Stimulated activated CD8-positive, alpha-beta memory T cell treated with anti-CD3 and anti-CD28 coated beads, Interleukin-15, amount 100 ng/mL, for 1 hour (primary cell): ENCODE data around the gene COX6B1.
A peak's percentile ranks its signal among the peaks of the same experiment; 100 is the strongest.
"Not testable (repeated sequence)": the region's sequence is repeated elsewhere in the genome, so short reads cannot be mapped to it uniquely, and the experiment has no call there.

Experiments
- DNase-seq: peaks from one replicate; pipeline ENCODE4 v3.0.0-alpha.2; 2020; ENCODE audit warnings: low read depth

COX6B1 gene, protein sequence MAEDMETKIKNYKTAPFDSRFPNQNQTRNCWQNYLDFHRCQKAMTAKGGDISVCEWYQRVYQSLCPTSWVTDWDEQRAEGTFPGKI

DNA sequence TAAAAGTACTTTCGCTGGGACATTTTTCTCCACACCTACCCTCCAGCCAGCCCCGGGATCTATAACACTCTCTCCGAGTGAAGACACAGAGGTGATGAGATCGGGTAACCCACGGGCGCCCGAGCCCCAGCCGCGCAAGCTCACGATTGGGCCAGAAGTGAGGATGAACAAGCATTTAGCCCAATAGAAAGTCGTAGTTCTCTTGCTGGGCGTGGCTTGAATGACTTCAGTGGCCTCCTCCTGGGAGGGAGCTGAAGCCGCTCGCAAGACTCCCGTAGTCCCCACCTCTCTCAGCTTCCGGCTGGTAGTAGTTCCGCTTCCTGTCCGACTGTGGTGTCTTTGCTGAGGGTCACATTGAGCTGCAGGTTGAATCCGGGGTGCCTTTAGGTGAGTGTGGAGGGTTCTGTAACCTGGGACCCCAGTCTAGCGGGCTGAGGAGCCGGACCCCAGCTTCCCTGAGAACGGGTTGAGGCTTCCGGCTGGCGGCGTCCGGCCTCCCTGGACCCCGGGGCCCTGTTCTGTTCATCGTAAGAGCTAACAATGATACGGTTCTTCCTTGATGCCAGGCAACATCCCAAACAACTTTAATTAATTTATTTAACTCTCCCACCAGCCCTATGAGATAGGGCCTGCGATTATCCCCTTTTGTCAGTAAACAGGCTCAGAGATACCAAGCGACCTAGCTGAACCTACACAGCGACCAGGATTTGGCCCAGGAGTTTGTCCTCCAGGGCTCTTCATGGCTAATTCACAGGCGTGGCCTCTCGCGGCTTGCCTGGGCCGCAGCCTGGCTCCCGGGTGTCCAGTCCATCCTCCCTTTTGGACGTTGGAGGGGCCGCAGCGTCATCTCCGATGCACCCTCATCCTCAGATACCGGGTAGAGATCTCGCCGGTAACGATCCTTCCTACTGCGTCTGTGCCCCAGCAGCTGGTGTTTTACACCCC, at the start of gene COX6B1:
COX6B1 (plus strand) TSS at position 307 of the 945 bp plus-strand sequence. CDS start 2,921 bp downstream, outside the sequence.
- peak; percentile 78 for DNase-seq

DNA sequence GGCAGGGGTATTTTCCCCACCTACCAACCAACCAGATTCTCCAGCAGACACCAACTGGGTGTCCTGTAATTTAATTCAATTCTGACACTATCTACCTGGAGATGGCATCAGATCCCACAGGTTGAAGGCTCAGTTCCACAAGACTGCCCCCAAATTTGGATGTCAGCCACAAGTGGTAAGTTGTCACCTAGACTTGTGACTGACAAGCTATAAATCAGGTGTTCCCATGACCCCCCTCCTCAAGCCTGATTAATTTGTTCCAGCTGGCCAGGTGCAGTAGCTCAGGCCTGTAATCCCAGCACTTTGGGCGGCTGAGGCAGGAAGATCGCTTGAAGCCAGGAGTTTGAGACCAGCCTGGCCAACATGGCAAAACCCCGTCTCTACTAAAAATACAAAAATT, 46.2 kb upstream of the COX6B1 start:
- no peak for DNase-seq

DNA sequence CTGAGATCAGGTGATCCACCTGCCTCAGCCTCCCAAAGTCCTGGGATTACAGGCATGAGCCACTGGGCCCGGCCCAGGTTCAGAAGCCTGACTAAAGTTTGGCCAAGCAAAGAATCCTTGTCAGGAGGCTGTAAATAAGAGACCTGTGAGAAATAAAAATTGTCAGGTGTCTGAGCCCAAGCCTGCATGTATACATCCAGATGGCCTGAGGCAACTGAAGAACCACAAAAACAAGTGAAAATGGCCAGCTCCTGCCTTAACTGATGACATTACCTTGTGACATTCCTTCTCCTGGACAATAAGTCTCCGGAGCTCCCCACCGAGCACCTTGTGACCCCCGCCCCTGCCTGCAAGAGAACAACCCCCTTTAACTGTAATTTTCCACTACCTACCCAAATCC, 43.7 kb upstream of the COX6B1 start:
- not testable (repeated sequence) for DNase-seq

DNA sequence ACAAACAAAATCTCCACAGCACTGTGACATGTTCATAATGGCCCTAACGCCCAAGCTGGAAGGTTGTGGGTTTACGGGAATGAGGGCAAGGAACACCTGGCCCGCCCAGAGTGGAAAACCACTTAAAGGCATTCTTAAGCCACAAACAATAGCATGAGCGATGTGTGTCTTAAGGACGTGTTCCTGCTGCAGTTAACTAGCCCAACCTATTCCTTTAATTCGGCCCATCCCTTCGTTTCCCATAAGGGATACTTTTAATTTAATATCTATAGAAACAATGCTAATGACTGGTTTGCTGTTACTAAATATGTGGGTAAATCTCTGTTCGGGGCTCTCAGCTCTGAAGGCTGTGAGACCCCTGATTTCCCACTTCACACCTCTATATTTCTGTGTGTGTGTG, 41.0 kb upstream of the COX6B1 start:
- not testable (repeated sequence) for DNase-seq

DNA sequence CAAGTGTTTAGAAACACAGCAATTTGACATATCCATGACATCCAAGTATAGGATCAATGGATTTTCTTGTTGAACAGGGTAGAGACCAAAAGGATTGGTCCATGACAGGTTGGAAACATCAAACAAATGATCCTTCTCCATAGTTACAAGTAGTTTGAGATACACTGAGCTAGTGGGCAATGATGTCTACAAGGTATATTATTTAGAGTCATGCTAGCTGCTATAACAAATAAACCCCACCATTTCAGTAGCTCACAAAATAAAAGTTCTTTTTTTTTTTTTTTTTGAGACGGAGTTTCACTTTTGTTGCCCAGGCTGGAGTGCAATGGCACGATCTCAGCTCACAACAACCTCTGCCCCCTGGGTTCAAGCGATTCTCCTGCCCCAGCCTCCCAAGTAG, 40.5 kb upstream of the COX6B1 start:
- no peak for DNase-seq

DNA sequence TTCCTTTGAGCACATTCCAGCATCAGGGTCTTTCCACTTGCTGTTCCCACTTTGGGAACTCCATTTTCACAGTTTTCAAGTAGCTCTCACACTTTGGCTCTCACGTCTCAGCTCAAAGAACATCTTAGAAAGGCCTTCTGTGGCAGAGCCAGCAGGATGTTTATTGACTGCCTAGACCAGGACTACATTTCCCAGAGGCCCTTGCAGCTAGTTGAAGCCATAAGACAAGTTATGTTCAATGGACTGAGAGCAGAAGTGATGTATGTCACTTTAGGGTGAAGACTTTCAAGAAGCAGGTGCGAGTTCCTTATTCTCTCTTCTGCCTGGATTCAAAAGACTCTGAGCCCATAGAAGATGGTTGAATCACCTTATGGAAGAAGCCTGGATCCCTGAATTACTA, 39.9 kb upstream of the COX6B1 start:
- no peak for DNase-seq

DNA sequence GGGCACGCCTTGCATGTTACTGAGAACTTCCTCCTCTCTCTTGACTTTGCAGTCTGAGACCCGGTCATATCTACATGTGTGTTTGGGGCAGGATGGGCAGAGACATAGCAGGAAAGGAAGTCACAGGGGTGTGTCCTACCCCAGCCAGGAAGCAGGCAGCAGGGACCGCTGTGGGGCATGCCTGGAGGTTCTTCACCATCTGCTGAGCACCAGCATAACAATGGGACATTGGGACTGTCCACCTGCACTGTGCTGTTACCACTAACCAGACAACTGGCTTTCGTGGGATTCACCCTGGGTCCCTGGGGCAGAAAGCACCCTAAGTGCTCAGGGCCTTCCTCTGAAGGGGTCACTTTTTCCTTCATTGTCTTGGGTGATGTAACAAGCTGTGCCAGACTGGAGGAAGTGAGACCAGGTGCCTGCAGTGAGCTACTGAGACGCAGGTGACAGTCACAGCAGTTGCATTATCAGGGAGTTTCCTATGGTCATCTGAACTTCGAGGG, 38.2 kb upstream of the COX6B1 start:
- no peak for DNase-seq

DNA sequence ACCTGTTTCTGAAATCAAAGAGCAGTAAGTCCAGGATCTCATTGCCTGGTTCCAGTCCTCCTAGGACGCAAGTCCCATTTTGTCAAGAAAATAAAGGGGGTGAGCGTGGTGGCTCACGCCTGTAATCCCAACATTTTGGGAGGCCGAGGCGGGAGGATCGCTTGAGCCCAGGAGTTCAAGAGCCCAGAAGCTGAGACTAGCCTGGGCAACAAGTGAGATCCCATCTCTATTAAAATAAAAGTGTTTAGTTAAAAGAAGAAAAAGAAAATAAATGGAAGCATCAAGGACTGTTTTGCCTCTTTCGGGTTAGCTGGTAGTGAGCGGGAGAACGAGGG, 35.9 kb upstream of the COX6B1 start:
- no peak for DNase-seq

DNA sequence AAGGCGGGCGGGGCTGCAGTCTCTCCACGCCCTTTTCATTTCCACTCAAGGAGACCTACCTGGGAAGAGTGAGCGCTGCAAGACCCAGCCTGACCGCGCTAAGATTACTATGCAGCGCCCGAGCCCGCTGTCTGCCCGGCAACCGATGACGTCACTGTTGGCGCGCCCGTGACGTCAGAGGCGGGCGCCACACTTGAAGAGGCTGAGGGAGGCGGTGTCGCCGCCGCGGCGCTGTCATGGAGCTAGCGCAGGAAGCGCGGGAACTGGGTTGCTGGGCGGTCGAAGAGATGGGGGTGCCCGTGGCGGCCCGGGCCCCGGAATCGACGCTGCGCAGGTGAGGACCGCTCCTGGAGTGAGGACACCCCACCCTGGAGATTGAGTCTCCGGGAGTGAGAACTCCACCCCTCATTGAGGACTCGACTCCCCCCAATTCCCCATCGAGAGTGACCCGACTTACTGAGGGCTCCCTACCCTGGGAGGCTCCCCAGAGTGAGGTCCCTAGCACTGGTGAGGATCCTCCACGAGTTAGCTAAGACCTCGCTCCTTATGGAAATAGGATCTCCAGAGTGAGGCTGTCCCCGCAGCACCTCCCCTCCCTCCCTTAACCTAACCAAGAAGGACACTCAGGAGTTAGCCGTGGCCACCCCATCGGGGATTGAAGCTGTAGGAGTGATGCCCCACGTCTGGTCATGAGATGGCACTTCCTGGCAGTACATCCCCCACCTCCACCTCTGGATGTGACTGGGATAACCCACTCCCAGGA, 35.4 kb upstream of the COX6B1 start, which contains the start of gene HAUS5:
HAUS5 (plus strand) TSS at position 177 of the 763 bp plus-strand sequence; CDS start at position 237, 60 bp downstream.
- DNase-seq: peak; percentile 89

DNA sequence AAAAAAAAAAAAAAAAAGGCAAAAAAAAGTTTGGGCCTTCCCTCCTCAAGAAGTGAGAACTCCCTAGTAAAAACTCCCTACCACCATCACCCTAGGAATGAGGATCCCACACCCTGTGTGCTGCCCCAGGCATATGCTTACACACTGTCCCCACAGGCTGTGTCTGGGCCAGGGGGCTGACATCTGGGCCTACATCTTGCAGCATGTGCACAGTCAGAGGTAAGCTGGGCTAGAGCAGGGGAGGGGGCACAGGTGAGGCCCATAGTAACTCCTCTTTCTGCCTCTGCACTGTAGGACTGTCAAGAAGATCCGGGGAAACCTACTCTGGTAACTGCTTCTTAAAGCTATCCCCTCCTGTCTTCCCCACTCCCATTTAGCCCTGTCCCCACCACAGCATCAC, 34.5 kb upstream of the COX6B1 start:
- no peak for DNase-seq

DNA sequence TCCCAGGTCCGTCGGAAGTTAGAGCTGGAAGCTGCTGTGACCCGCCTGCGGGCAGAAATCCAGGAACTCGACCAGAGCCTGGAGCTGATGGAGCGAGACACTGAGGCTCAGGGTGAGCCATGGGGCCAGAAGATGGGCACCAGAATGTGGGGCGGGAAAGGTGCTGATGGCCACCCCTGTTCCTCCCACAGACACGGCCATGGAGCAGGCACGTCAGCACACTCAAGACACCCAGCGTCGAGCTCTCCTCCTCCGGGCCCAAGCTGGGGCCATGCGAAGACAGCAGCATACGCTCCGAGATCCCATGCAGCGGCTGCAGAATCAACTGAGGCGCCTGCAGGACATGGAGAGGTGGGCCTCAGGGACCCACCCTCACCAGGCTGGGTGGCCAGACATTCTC, 33.1 kb upstream of the COX6B1 start:
- no peak for DNase-seq

DNA sequence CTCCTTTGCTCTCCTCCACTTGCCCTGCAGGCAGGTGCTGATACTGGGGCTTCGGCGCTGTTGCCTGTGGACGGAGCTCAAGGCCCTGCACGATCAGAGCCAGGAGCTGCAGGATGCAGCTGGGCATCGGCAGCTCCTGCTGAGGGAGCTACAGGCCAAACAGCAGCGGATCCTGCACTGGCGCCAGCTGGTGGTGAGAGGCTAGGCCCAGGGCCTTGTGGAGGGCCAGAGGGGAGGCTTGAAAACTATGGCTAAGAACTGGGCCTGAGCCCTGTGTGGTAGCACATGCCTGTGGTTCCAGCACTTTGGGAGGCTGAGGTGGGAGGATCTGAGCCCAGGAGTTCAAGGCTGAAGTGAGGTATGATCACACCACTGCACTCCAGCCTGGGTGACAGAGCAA, 29.3 kb upstream of the COX6B1 start:
- DNase-seq: no peak

DNA sequence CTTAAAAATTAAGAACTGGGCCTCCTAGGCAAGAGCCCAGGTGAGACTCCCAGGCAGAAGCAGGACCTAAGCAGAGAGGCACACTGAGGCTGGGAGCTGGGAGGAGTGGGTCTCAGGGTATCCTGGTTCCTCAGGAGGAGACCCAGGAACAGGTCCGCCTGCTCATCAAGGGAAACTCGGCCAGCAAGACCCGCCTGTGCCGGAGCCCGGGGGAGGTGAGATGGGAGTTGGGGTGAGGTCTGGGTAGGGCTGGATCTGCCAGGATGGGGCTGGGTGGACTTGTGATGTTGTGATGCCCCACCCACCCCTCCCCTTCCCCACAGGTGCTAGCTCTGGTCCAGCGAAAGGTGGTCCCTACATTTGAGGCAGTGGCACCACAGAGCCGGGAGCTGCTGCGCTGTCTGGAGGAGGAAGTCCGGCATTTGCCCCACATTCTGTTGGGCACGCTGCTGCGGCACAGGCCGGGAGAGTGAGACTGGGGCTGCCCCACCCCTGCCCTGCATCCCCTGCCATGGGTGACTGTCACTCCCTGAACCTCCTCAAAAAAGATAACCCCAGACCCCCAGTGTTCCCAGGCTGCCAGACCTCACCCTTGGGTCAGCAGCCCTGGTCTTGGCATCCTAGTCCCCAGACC, 28.7 kb upstream of the COX6B1 start:
- no peak for DNase-seq

DNA sequence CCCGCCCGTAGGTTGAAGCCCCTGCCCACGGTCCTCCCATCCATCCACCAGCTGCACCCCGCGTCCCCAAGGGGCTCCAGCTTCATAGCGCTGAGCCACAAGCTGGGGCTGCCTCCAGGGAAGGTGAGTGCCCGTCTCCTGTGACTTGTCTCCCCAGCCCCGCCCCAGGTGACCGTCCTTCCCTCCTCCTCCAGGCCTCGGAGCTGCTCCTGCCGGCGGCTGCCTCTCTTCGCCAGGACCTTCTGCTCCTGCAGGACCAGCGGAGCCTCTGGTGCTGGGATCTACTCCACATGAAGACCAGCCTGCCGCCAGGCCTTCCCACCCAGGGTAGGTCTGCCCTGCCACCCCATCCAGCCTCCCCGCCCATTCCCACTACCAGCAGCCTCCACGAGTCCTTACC, 28.1 kb upstream of the COX6B1 start:
- no peak for DNase-seq

DNA sequence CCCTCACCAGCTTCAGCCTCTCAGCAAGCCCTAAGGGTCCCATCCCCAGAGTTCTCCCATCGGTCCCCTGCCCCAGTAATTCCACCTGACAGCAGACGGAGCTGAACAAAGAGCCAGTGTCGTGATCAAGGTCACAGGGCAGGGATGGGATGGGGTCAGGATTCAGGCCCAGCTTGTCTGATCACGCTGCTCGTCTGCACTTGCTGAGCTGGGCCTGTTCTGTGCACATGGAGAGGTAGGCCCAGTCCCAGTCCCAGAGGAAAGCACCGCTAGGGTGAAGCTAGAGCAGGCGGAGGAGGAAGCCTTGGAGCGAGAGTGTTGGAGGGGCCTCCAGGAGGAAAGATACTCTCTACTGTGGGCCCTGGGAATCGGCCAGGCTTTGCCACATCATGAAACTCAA, 26.4 kb upstream of the COX6B1 start:
- no peak for DNase-seq

DNA sequence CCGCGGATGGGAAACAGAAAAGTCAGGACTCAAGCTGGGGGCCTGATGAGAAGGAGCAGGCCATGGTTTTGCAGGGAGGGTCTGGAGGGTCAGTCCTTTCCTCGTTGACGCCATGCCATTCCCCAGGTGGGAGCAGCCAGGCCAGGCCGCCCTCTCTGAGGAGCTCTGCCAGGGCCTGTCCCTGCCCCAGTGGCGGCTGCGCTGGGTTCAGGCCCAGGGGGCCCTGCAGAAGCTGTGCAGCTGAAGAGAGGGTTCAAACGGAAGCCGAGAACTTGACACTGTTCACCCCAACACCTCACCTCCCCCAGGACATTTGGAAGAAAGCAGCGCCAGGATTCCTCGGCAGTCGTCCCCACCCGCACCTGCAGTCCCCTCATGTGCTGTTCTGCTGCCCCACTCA, 25.4 kb upstream of the COX6B1 start:
- no peak for DNase-seq

DNA sequence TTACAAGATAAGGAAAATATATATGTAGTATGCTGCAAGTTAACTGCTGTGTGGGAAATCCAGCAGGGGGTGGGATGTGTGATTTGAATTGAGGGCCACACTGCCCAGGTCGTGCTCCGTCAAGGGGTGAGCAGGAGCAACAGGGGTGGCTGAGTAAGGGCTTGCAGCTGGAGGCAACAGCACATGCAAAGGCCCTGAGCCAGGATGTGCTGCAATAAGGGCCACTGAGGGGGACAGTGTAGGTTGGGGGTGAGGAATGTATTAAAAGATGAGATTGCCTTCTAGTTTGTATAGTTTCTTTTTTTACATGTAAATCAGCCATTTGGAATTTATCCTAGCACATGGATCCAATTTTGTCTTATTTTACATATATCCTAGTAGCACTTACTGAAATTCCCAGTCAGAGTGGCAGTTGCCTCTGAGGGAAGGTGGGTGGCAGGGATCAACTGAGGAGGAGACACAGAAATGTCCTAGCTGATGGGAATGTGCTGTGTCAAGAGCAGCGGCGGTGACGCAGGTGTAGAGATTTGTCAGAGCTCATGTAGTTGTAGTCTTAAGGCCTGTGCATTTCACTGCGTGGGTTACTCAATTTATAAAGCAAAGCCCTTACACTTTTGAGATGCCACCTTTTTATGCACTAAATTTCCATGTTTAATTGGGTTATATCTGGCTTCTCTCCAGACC, 24.7 kb upstream of the COX6B1 start:
- DNase-seq: no peak

DNA sequence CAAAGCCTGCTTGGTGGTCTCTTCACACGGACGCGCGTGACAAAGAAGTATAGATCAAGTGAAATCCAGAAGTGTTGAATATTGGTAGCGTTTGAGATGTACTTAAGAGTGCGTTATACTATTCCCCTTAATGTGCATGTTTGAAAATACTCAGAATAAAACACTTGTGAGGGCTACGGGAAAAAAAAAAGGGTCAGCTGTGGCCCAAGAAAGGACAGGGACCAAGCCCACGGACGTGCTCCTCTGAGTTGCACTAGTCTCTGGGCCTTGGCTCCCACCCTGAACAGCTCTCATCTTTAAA, 19.9 kb upstream of the COX6B1 start:
- no peak for DNase-seq

DNA sequence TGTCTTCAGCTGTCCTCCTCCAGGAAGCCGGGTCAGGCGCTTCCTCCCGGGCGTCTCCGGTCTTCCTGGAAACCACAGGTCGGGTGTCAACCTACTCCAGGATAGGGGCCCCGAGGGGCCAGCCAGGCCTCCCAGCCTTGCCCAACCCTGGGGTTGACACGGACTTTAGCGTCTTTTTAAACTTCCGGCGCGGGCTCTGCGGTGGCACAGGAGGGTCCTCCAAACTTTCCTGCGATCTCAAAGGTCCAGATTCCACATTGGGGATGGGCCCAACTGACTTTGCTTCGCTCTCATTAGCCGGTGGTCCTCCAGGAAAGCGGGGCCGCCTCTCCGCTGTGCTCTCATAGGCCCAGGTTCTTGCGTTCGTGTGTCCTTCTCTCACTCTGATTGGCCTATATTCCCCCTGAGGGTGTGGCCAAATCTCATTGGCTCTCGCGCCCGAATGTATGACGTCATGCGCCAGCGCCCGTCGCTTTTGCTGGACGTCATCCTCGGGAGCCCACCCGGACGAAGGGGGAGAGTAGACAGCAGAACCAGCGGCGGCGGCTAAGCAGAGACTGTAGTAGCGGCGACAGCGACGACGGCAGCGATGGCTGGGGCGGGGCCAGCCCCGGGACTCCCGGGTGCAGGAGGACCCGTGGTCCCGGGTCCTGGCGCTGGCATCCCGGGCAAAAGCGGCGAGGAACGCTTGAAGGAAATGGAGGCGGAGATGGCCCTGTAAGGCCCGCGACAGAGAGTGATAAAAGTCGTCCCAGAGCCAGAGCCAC, 19.4 kb upstream of the COX6B1 start, which contains the start of gene RBM42:
RBM42 (plus strand) TSS at position 472 of the 767 bp plus-strand sequence; CDS start at position 590, 118 bp downstream.
- peak; percentile 98 for DNase-seq

DNA sequence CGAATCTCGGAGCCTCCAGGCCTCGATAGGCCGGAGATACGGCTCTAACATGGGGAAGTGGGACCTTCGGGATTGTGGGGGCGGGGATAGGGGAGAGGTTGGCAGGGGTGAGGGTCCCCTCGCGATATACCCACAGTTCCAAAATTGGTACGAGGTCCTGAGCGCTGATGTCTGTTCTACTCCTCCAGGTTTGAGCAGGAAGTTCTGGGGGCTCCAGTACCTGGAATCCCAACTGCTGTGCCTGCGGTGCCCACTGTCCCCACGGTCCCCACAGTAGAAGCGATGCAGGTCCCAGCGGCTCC, 18.8 kb upstream of the COX6B1 start:
- DNase-seq: no peak
